HG03095 (cell line): ENCODE results near the gene RCN1.

ENCODE experiments used
- ATAC-seq: cut with Tn5 transposase; IDR thresholded peaks from one replicate; pipeline ENCODE4 v1.9.1; 2021; ENCODE audit warnings: moderate library complexity; ENCODE audit not compliant: unreplicated experiment

The RCN1 gene

DNA sequence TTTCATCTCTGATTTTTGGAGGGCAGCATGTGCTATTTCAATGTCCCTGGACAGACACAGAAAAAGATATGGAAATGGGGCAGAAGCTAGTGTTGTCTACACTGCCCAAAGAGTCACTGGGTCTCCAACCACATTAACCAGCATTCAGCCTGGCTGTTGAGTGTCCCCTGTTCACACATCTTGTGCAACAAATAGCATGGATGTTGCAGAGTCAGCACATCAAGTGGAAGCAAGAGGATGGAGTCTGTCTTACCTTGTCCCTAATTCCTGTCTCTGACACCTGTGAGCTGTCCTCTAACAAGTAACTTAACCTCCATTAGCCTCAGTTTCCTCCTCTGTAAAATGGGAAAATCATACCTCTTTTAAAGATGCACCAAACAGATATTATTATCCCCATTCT is 60.2 kb downstream of the RCN1 start:
- ATAC-seq = no peak

DNA sequence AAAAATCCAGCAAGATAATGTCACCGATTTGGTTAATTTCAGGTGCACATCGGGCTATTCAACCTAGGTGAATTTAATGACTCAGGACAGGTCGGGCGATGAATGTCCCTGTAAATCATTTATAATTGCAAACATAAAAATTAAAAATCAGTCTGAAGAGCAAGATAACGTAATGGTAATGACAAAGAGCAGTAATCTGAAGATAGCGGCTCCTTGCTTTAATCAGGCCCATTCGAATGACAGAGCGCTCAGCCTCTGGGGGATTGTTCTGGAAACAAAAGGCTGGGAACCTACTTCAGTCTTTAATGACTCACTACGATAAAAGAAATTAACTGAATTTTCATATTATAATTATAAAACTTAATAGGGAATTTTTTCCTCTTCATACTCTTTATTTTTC is 61.3 kb downstream of the RCN1 start:
- no peak for ATAC-seq

DNA sequence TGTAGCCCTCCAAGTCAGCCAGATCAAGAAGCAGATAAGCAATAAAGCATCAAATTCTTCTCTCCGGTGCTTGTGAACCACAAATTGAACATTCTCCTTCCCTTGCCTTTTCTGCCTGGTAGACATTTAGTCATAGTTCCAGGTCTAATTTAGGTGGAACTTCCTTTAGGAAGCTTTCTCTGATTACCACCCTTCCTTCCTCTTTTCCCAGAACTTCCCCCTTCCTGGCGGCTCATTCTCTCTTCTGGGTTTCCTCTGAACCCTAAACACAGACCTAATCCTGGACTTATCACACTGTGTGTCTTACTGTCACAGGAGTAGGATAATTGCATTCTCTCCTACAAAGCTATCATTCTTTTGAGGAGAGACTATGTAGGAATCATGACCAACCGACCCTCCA is 61.9 kb downstream of the RCN1 start:
- ATAC-seq = no peak

DNA sequence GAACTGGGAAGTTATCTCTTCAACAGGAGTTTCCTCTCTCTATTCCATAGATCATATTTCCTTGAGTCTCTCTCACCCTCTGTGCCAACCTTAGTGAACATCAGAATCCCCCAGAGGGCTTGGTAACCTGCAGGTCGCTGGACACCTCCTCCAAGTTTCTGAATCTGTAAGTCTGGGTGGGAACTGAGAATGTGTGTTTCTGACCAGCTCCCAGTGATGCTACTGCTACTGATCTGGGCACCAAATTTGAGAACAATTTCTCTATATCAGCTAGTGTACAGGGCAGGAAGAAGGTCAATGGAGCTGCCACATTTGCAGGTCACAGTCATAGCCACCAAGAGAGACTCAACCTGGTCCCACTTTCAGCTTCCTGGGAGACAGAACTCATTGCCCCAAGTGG is 62.9 kb downstream of the RCN1 start:
- no peak for ATAC-seq

DNA sequence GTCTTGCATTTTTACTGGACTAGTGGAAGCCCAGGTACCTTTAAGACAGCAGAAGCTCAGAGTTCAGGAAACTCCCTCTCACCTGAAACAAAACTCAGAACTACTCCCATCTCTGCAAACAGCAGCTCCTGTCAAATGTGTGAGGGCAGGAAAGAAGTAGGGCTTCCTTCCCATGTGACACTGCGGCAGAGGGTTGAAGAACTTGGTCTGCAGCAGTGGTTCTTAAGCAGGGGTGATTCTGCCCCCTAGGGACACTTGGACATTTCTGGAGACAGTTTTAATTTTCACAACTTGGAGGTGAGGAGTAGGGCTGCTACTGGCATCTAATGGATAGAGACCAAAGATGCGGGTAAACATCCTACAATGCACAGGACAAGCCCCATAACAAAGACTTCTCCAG is 63.4 kb downstream of the RCN1 start:
- no peak for ATAC-seq
